C4-2B (cell line): ENCODE measurements around the gene SASH1.

Source experiments
- H3K27ac ChIP-seq: fragments of 450-650 bp; 2 replicates; pipeline ENCODE4 v1.5.1; 2017
- CTCF ChIP-seq: fragments of 450-650 bp; conservative IDR thresholded peaks from 2 replicates; pipeline ENCODE4 v1.5.1; 2017; ENCODE audit warnings: mild to moderate bottlenecking
- ZFX ChIP-seq: fragments of 450-650 bp; IDR thresholded peaks from 2 replicates; pipeline ENCODE4 v1.6.1; 2017

Gene SASH1

GRCh38 chr6:148455225-148455624 is 112.6 kb downstream of the SASH1 start:
- H3K27ac ChIP-seq, result no peak overlapping the region
- no peak for TF ChIP-seq ZFX
- TF ChIP-seq CTCF, result no peak

- TF ChIP-seq CTCF (no peak), ZFX (no peak)
- no peak overlapping the region for H3K27ac ChIP-seq
Observed at GRCh38 chr6:148455674-148456558, 113.3 kb downstream of the SASH1 start.

GRCh38 chr6:148457137-148457842 is 114.7 kb downstream of the SASH1 start:
- H3K27ac ChIP-seq, result no peak overlapping the region
- TF ChIP-seq CTCF (no peak), ZFX (no peak)

- H3K27ac ChIP-seq, result no peak overlapping the region
- TF ChIP-seq ZFX (no peak), CTCF (no peak)
Observed at GRCh38 chr6:148457843-148458159, 115.2 kb downstream of the SASH1 start.

GRCh38 chr6:148459238-148459637 is 116.6 kb downstream of the SASH1 start:
- H3K27ac ChIP-seq, result no peak overlapping the region
- TF ChIP-seq ZFX (no peak), CTCF (no peak)

GRCh38 chr6:148460876-148461646 is 118.4 kb downstream of the SASH1 start:
- TF ChIP-seq CTCF (no peak), ZFX (no peak)
- H3K27ac ChIP-seq, result no peak overlapping the region
